Peyer's patch (tissue), 4 donors: ENCODE measurements around the gene CRYL1. TPM values are rescaled to one million over a fixed set of nuclear protein-coding genes. Genes with fewer than 3 reads are reported as not detected.

ENCODE experiments used
- DNase-seq, 3 donors: peaks; one replicate each; pipeline ENCODE4 v3.0.0-alpha.2; 2017 to 2019
- H3K27ac ChIP-seq, 4 donors: fragments of 200-600 bp; sonication (generic); one replicate each; pipeline ENCODE4 v1.5.1; 2016 to 2019
- H3K27me3 ChIP-seq, 2 donors: fragments of 200-600 bp; sonication (generic); one replicate each; pipeline ENCODE4 v1.5.1; 2019
- H3K36me3 ChIP-seq, 3 donors: fragments of 200-600 bp; sonication (generic); one replicate each; pipeline ENCODE4 v1.5.1; 2016 to 2019
- H3K4me1 ChIP-seq, 4 donors: fragments of 200-600 bp; sonication (generic); one replicate each; pipeline ENCODE4 v1.5.1; 2016 to 2019
- H3K4me3 ChIP-seq, 4 donors: fragments of 200-600 bp; sonication (generic); 1 replicate in 3 of 4; 2 replicates in 1 of 4; pipeline ENCODE4 v1.5.1; 2016 to 2019; ENCODE audit warnings: mild to moderate bottlenecking in 1 of 4
- H3K9me3 ChIP-seq, 4 donors: fragments of 200-600 bp; sonication (generic); one replicate each; pipeline ENCODE4 v1.5.1; 2016 to 2019; ENCODE audit warnings: mild to moderate bottlenecking in 1 of 4
- POLR2A ChIP-seq, 2 donors: fragments of 450-650 bp; IDR thresholded peaks; one replicate each; pipeline ENCODE4 v1.5.1; 2017; ENCODE audit warnings: antibody characterized with exemption in 2 of 2, mild to moderate bottlenecking in 2 of 2, moderate library complexity in 2 of 2
- total RNA-seq, 4 donors: library from RNA; depleted of rRNA; stranded (reverse); fragments of >200 nt; gene quantifications; one replicate each; pipeline ENCODE4 v1.1.0, GENCODE V29; 2016
- TF ChIP-seq, protein P1 (sequence below), 6 experiments: fragments of 450-650 bp in 4 of 6; fragments of 200-600 bp in 2 of 6; sonication (generic) in 1 of 6; IDR thresholded peaks; one replicate each; pipeline ENCODE4 v1.5.1; 2017 to 2019; ENCODE audit warnings: antibody characterized with exemption in 6 of 6, mild to moderate bottlenecking in 3 of 6, moderate library complexity in 1 of 6

CRYL1 gene
- total RNA-seq, 4 donors from 2014 or later, result 81.7 to 357 (median 299) TPM

DNA sequence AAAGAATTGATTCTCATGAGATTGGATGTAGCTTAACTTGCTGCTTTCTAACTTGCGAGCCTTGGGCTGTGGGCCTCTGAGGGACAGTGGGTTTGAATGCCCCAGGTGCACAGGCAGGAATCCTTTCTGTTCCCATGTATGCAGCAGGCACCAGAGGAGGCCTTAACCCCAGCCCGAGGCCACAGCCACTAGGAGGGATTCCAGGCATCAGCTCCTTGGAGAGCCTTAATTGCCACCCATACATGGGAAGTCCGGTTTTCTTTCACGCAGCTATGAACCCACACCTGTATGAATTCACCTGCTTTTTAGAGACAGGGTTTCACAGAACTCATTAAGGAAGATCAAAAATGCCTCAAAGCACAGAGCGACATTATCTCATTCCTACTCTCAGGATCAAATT lies 117.9 kb downstream of the CRYL1 start:
- Histone ChIP-seq H3K4me3 (no peak overlapping the region), H3K9me3 (no peaks in the 10 kb centered on the region), H3K4me1 (no peaks in the 10 kb centered on the region), H3K27ac (no peak overlapping the region), H3K36me3 (peaks cover 0 to 31% (median 0%) of the 10 kb centered on the region in 3 donors), H3K27me3 (no peaks in the 10 kb centered on the region)
- no peak for DNase-seq
- TF ChIP-seq, protein P1, sequence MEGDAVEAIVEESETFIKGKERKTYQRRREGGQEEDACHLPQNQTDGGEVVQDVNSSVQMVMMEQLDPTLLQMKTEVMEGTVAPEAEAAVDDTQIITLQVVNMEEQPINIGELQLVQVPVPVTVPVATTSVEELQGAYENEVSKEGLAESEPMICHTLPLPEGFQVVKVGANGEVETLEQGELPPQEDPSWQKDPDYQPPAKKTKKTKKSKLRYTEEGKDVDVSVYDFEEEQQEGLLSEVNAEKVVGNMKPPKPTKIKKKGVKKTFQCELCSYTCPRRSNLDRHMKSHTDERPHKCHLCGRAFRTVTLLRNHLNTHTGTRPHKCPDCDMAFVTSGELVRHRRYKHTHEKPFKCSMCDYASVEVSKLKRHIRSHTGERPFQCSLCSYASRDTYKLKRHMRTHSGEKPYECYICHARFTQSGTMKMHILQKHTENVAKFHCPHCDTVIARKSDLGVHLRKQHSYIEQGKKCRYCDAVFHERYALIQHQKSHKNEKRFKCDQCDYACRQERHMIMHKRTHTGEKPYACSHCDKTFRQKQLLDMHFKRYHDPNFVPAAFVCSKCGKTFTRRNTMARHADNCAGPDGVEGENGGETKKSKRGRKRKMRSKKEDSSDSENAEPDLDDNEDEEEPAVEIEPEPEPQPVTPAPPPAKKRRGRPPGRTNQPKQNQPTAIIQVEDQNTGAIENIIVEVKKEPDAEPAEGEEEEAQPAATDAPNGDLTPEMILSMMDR (IDR thresholded peaks at IDR 0.05), result no peak
- no peak for TF ChIP-seq POLR2A (IDR thresholded peaks at IDR 0.05)

DNA sequence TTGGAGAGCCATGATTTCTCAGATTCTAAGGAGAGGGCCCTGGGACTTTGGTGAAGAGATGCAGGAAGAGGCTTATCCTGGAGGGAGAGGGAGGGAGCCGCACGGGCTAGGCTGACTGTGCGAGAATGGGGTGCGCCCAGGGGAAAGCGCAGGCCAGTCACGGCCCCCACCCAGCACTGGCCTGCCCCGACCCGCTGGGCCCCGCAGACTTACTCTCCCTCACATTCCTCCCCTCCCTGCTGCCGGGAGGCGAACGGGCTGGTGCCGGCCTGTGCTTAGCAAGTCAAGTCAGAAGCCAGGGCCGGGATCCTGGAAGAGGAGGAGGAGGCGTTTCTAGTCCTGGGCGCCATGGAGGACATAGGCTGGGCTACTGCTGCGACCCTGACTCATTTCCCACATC lies 120.0 kb downstream of the CRYL1 start:
- Histone ChIP-seq H3K27me3 (no peaks in the 10 kb centered on the region), H3K4me3 (no peak overlapping the region), H3K27ac (no peak overlapping the region), H3K4me1 (no peaks in the 10 kb centered on the region), H3K9me3 (no peaks in the 10 kb centered on the region), H3K36me3 (peaks cover 0 to 36% (median 0%) of the 10 kb centered on the region in 3 donors)
- TF ChIP-seq, protein P1 (IDR thresholded peaks at IDR 0.05), result no peak
- no peak for TF ChIP-seq POLR2A (IDR thresholded peaks at IDR 0.05)
- DNase-seq, result no peak

DNA sequence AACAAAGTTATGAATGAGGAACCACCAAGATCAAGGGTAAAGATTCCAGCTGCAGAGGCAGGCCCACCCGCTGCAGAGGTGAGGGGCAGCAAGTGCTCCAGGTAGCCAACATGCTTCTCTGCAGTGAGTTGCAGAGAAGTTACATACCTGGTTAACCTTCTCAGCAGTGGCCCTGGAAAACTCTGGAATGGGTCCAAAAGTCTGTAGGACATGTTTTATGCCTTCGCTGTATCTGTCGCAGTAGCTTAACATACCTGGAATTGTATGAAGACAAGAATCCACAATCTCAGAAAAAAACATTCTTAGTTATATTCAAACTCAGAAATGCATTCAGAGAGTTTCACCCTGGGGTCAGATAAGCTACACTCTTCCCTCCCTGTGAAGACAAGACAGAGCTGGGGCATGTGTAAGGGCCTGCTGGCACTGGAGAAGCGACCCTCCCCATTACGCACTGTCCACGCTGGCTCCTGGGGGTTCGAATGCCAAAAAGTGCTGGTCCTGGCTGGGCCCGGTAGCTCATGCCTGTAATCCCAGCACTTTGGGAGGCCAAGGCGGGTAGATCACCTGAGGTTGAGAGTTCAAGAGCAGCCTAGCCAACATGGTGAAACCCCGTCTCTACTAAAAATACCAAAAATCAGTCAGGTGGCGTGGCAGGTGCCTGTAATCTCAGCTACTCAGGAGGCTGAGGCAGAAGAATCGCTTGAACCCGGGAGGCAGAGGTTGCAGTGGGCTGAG lies 121.0 kb downstream of the CRYL1 start:
- peaks cover 0 to 36% (median 0%) of the 10 kb centered on the region in 3 donors for H3K36me3 ChIP-seq
- no peaks in the 10 kb centered on the region for H3K9me3 ChIP-seq
- no peaks in the 10 kb centered on the region for H3K4me1 ChIP-seq
- TF ChIP-seq, protein P1 (IDR thresholded peaks at IDR 0.05), result no peak
- no peak for TF ChIP-seq POLR2A (IDR thresholded peaks at IDR 0.05)
- DNase-seq, result no peak
- no peaks in the 10 kb centered on the region for H3K27me3 ChIP-seq
- H3K27ac ChIP-seq, result no peak overlapping the region
- H3K4me3 ChIP-seq, result no peak overlapping the region

DNA sequence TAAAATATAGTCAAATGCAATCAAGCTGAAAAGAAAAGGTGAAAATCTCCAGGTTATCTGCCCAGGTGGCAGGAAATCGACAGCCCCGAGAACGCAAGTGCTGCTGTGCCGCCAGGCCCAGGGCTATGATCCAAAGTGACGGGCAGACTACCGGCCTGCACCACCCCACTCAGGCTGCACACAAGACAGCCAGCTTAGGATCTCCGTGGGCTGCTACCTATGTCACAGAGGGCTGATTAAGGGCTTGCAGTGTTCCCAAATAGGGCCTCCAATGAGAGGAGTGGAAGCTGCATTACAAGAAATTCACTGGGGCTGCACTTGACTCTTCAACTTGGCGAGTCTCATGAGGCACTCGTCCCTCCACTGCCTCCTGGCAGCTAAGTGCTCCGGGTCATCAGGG lies 121.8 kb downstream of the CRYL1 start:
- H3K9me3 ChIP-seq, result no peaks in the 10 kb centered on the region
- peaks cover 0 to 36% (median 0%) of the 10 kb centered on the region in 3 donors for H3K36me3 ChIP-seq
- DNase-seq, result no peak
- H3K4me3 ChIP-seq, result no peak overlapping the region
- H3K27me3 ChIP-seq, result no peaks in the 10 kb centered on the region
- H3K4me1 ChIP-seq, result no peaks in the 10 kb centered on the region
- H3K27ac ChIP-seq, result no peak overlapping the region
- no peak for TF ChIP-seq POLR2A (IDR thresholded peaks at IDR 0.05)
- TF ChIP-seq, protein P1 (IDR thresholded peaks at IDR 0.05), result no peak

DNA sequence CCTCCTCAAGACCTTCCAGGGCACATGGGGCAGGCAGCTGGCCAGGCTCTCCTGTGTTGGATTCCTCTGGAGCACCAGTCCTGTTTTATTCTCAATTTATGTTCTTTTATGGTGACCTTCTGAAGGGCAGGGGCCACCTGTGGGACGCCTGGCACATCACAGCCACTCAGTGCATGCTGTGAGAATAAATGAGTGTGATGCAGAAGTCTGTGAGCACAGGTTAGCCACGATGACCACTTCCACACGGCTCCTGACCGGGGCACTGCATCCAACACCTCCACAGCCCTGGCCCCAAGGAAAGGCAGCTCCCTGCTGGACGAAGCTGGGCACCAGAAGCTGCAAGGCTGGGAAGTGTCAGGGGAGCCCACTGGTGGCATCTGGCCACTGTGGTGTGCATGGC lies 122.8 kb downstream of the CRYL1 start:
- TF ChIP-seq, protein P1 (IDR thresholded peaks at IDR 0.05), result no peak
- TF ChIP-seq POLR2A (IDR thresholded peaks at IDR 0.05), result no peak
- no peaks in the 10 kb centered on the region for H3K27me3 ChIP-seq
- no peaks in the 10 kb centered on the region for H3K9me3 ChIP-seq
- H3K27ac ChIP-seq, result no peak overlapping the region
- no peak overlapping the region for H3K4me3 ChIP-seq
- peak in 1 of 3 donors; percentile 36 for DNase-seq
- peaks cover 0 to 35% (median 0%) of the 10 kb centered on the region in 3 donors for H3K36me3 ChIP-seq
- no peaks in the 10 kb centered on the region for H3K4me1 ChIP-seq
